Fibroblast of lung (primary cell): ENCODE results near the gene TERT. TPM values are rescaled to one million over a fixed set of nuclear protein-coding genes. Genes with fewer than 3 reads are reported as not detected.

ENCODE experiments used
- DNase-seq, 2 donors: peaks; one replicate each; pipeline versions ENCODE4 v3.0.0 to v3.0.0-alpha.2; 2010; ENCODE audit warnings: low read depth in 2 of 2
- H2AFZ ChIP-seq: 2 replicates; pipeline ENCODE4 v1.5.1; 2012; ENCODE audit warnings: low read length, control low read depth, inconsistent platforms
- H3K27ac ChIP-seq: 2 replicates; pipeline ENCODE4 v1.5.1; 2011; ENCODE audit warnings: low read length, control low read depth; ENCODE audit not compliant: insufficient read depth
- H3K27me3 ChIP-seq: 2 replicates; pipeline ENCODE4 v1.5.1; 2011; ENCODE audit warnings: mild to moderate bottlenecking, low read length; ENCODE audit not compliant: control insufficient read depth, insufficient read depth
- H3K36me3 ChIP-seq: 2 replicates; pipeline ENCODE4 v1.5.1; 2011; ENCODE audit warnings: low read length; ENCODE audit not compliant: control insufficient read depth, insufficient read depth
- H3K4me1 ChIP-seq: 2 replicates; pipeline ENCODE4 v1.5.1; 2011; ENCODE audit warnings: low read length; ENCODE audit not compliant: control insufficient read depth, insufficient read depth; ENCODE audit errors: extremely low read depth
- H3K4me2 ChIP-seq: 2 replicates; pipeline ENCODE4 v1.5.1; 2011; ENCODE audit warnings: low read length, control low read depth; ENCODE audit not compliant: insufficient read depth; ENCODE audit errors: extremely low read depth
- H3K4me3 ChIP-seq, 4 experiments: fragments of 200-600 bp in 1 of 4; sonication (generic) in 1 of 4; replicated peaks in 1 of 4; 2 replicates each; pipeline ENCODE4 v1.5.1; 2011 to 2016; ENCODE audit warnings: low read length in 4 of 4, low read depth in 3 of 4, mild to moderate bottlenecking in 3 of 4, control low read depth in 2 of 4, inconsistent platforms in 1 of 4, mixed read lengths in 1 of 4; ENCODE audit not compliant: insufficient read depth in 1 of 4; ENCODE audit errors: control extremely low read depth in 1 of 4
- H3K79me2 ChIP-seq: 2 replicates; pipeline ENCODE4 v1.5.1; 2012; ENCODE audit warnings: mild to moderate bottlenecking, low read length, inconsistent platforms; ENCODE audit not compliant: control insufficient read depth, insufficient read depth
- H3K9ac ChIP-seq: 2 replicates; pipeline ENCODE4 v1.5.1; 2011; ENCODE audit warnings: mild to moderate bottlenecking, low read length, control low read depth; ENCODE audit not compliant: insufficient read depth
- H3K9me3 ChIP-seq: 2 replicates; pipeline ENCODE4 v1.5.1; 2012; ENCODE audit warnings: low read depth, low read length; ENCODE audit not compliant: control insufficient read depth, insufficient read depth
- H4K20me1 ChIP-seq: 2 replicates; pipeline ENCODE4 v1.5.1; 2011; ENCODE audit warnings: low read length; ENCODE audit not compliant: control insufficient read depth, insufficient read depth; ENCODE audit errors: extremely low read depth
- CTCF ChIP-seq, 2 donors: IDR thresholded peaks in 1 of 2; conservative IDR thresholded peaks in 1 of 2; 1 replicate in 1 of 2; 2 replicates in 1 of 2; pipeline ENCODE4 v1.5.1; 2011 to 2012; ENCODE audit warnings: low read length in 2 of 2, control low read depth in 1 of 2, inconsistent platforms in 1 of 2, low read depth in 1 of 2, mild to moderate bottlenecking in 1 of 2
- EZH2 ChIP-seq: IDR thresholded peaks from 2 replicates; pipeline ENCODE4 v1.5.1; 2012; ENCODE audit warnings: low read length, control low read depth, mild to moderate bottlenecking; ENCODE audit errors: missing control alignments
- polyA plus RNA-seq, 2 donors: library from polyadenylated mRNA; depleted of rRNA in 1 of 2; stranded (reverse) in 1 of 2; unstranded in 1 of 2; fragments of >200 nt; gene quantifications; 2 replicates each; pipeline ENCODE4 v1.2.1, GENCODE V29; 2011 to 2012; ENCODE audit warnings: missing spikeins in 1 of 2
- total RNA-seq: library from RNA; depleted of rRNA; stranded (reverse); fragments of >200 nt; gene quantifications from 2 replicates; pipeline ENCODE4 v1.2.1, GENCODE V29; 2014

TERT gene
- total and polyA plus RNA-seq, 2 donors (not counting 1 experiment from before 2014, with no cell fraction given), result not detected

- no peaks in the 10 kb centered on the region for H3K9me3 ChIP-seq
- H3K27me3 ChIP-seq, result no peaks in the 10 kb centered on the region
- no peaks in the 10 kb centered on the region for H3K4me1 ChIP-seq
- no peaks in the 10 kb centered on the region for H3K36me3 ChIP-seq
- no peak overlapping the region for H2AFZ ChIP-seq
- no peak overlapping the region for H3K4me2 ChIP-seq
- H3K27ac ChIP-seq, result no peak overlapping the region
- H4K20me1 ChIP-seq, result no peaks in the 10 kb centered on the region
- H3K4me3 ChIP-seq, result no peak overlapping the region
- H3K79me2 ChIP-seq, result no peaks in the 10 kb centered on the region
- TF ChIP-seq CTCF (conservative IDR thresholded peaks at IDR 0.05 in 1 of 2, IDR thresholded peaks at IDR 0.05 in 1 of 2; ENCODE audit: low read depth in 1 of 2, low read length in 2 of 2) (no peak), EZH2 (no peak)
- H3K9ac ChIP-seq, result no peak overlapping the region
- no peak for DNase-seq
These were observed 91.4 kb downstream of the TERT start for GRCh38 chr5:1203311-1203967.

Other genes with a start within 250 kb of the TERT start
- 20.5 and 23.9 TPM in 2 replicates for gene SLC12A7, start 183.0 kb downstream of the TERT start, total RNA-seq
- gene SLC12A7, start 183.0 kb downstream of the TERT start, polyA plus RNA-seq, result 2.7 and 2.9 TPM in 2 replicates
- not detected in 2 replicates for gene SLC6A19, start 93.5 kb downstream of the TERT start, total RNA-seq
- not detected in 2 replicates for gene SLC6A19, start 93.5 kb downstream of the TERT start, polyA plus RNA-seq
- gene SLC6A18, start 69.7 kb downstream of the TERT start, total RNA-seq, result not detected in 2 replicates
- not detected in 2 replicates for gene SLC6A18, start 69.7 kb downstream of the TERT start, polyA plus RNA-seq
- gene CLPTM1L, start 50.0 kb upstream of the TERT start, total RNA-seq, result 189 and 215 TPM in 2 replicates
- 89.3 and 99.2 TPM in 2 replicates for gene CLPTM1L, start 50.0 kb upstream of the TERT start, polyA plus RNA-seq
- not detected in 2 replicates for gene SLC6A3, start 150.4 kb upstream of the TERT start, total RNA-seq
- not detected in 2 replicates for gene SLC6A3, start 150.4 kb upstream of the TERT start, polyA plus RNA-seq
- 62.1 and 65.2 TPM in 2 replicates for gene LPCAT1, start 228.9 kb upstream of the TERT start, total RNA-seq
- 50.8 and 90.7 TPM in 2 replicates for gene LPCAT1, start 228.9 kb upstream of the TERT start, polyA plus RNA-seq